ENCODE measurements around the gene LIFR. TPM values are rescaled to one million over a fixed set of nuclear protein-coding genes. Genes with fewer than 3 reads are reported as not detected.

The LIFR gene
- total RNA-seq, 1 donor from 2014 or later, result 13.8 TPM

GRCh38 chr5:38535845-38536244 lies 20.6 kb downstream of the LIFR start:
- Histone ChIP-seq H3K36me3 (ENCODE audit: control insufficient read depth, insufficient read depth, low read length) (no peaks in the 10 kb centered on the region), H3K27me3 (ENCODE audit: control insufficient read depth, insufficient read depth, low read length) (no peaks in the 10 kb centered on the region), H3K4me3 (ENCODE audit: low read depth, low read length) (no peak overlapping the region)
- DNase-seq (ENCODE audit: low read depth), result no peak
- TF ChIP-seq, protein P1, sequence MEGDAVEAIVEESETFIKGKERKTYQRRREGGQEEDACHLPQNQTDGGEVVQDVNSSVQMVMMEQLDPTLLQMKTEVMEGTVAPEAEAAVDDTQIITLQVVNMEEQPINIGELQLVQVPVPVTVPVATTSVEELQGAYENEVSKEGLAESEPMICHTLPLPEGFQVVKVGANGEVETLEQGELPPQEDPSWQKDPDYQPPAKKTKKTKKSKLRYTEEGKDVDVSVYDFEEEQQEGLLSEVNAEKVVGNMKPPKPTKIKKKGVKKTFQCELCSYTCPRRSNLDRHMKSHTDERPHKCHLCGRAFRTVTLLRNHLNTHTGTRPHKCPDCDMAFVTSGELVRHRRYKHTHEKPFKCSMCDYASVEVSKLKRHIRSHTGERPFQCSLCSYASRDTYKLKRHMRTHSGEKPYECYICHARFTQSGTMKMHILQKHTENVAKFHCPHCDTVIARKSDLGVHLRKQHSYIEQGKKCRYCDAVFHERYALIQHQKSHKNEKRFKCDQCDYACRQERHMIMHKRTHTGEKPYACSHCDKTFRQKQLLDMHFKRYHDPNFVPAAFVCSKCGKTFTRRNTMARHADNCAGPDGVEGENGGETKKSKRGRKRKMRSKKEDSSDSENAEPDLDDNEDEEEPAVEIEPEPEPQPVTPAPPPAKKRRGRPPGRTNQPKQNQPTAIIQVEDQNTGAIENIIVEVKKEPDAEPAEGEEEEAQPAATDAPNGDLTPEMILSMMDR (IDR thresholded peaks at IDR 0.05; ENCODE audit: insufficient read depth, low read length, poor library complexity, severe bottlenecking), result no peak

DNA sequence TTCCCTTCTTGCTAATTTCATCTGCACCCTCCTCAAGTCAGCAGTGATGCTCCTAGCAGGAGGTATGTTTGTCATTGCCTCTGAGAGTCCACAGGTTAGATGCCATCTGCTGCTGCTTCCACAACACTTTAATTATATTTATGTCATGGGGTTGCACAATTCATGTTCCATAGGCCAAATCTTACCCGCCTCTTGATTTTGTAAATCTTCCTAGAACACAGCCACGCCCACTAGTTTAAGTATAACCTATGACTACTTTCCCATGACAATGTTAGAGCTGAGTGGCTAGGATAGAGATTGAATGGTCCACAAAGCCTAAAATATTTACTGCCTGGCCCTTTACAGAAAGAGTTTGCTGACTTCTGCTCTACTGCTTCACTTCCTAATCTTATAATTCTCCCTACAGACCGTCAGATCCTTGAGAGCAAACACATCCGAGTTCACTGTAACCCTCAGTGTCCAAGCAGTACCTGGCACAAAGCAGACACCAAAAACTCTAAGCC lies 21.1 kb downstream of the LIFR start:
- DNase-seq (ENCODE audit: low read depth), result no peak
- TF ChIP-seq, protein P1 (IDR thresholded peaks at IDR 0.05; ENCODE audit: insufficient read depth, low read length, poor library complexity, severe bottlenecking), result no peak
- no peaks in the 10 kb centered on the region for H3K27me3 ChIP-seq (ENCODE audit: control insufficient read depth, insufficient read depth, low read length)
- no peak overlapping the region for H3K4me3 ChIP-seq (ENCODE audit: low read depth, low read length)
- H3K36me3 ChIP-seq (ENCODE audit: control insufficient read depth, insufficient read depth, low read length), result no peaks in the 10 kb centered on the region

- Histone ChIP-seq H3K36me3 (ENCODE audit: control insufficient read depth, insufficient read depth, low read length) (no peaks in the 10 kb centered on the region), H3K27me3 (ENCODE audit: control insufficient read depth, insufficient read depth, low read length) (no peaks in the 10 kb centered on the region), H3K4me3 (ENCODE audit: low read depth, low read length) (no peak overlapping the region)
- no peak for DNase-seq (ENCODE audit: low read depth)
- TF ChIP-seq, protein P1 (IDR thresholded peaks at IDR 0.05; ENCODE audit: insufficient read depth, low read length, poor library complexity, severe bottlenecking), result no peak
Measured at GRCh38 chr5:38534156-38534453, 22.3 kb downstream of the LIFR start.

DNA sequence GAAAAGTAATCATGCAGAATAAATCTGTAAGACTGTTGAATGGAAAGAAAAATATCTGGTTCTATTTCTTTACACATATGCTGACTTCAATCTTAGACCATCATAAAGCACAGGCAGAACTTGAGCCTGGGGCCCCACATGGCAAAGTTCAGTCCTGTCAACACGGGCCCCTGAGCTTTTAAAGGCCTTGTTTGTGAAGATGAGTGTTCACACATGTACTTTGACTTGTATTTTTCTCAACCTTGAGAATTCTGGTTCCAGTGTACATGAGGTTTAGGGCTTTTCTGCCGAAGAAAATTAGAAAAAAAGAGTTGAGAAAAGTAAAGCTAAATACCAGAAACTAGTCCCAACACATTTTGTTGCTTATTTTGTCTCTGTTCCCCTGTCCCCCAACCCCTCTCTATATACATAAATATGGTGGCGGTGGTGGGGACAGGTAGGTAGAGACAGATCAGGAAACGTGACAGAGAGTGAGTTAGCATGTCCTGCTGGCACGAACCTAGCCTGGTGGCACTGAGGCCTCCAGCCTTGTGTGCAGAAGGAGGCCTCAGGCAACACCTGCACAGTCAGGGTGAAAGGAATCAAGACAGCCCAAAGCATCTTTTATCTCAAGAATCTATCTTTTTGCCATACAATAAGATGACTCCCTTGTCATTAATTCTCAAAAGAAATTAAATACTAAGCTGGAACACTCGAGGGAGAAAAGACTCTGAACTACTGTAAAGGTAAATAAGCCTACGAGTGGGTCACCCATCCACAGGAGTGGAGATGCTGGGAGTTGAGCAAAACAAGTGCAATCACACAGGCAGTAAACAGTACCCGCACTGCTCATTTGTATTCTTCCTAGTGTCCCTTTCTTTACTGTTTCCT lies 22.9 kb downstream of the LIFR start:
- no peak for DNase-seq (ENCODE audit: low read depth)
- H3K27me3 ChIP-seq (ENCODE audit: control insufficient read depth, insufficient read depth, low read length), result no peaks in the 10 kb centered on the region
- no peak overlapping the region for H3K4me3 ChIP-seq (ENCODE audit: low read depth, low read length)
- no peaks in the 10 kb centered on the region for H3K36me3 ChIP-seq (ENCODE audit: control insufficient read depth, insufficient read depth, low read length)
- TF ChIP-seq, protein P1 (IDR thresholded peaks at IDR 0.05; ENCODE audit: insufficient read depth, low read length, poor library complexity, severe bottlenecking), result no peak

- Histone ChIP-seq H3K36me3 (ENCODE audit: control insufficient read depth, insufficient read depth, low read length) (no peaks in the 10 kb centered on the region), H3K27me3 (ENCODE audit: control insufficient read depth, insufficient read depth, low read length) (no peaks in the 10 kb centered on the region), H3K4me3 (ENCODE audit: low read depth, low read length) (no peak overlapping the region)
- TF ChIP-seq, protein P1 (IDR thresholded peaks at IDR 0.05; ENCODE audit: insufficient read depth, low read length, poor library complexity, severe bottlenecking), result no peak
- DNase-seq (ENCODE audit: low read depth), result no peak
Measured at GRCh38 chr5:38532165-38532669, 24.2 kb downstream of the LIFR start.

Data from kidney epithelial cell (primary cell).